HCT116 (cell line): Measurements from ENCODE around the gene DHX58. TPM values are rescaled to one million over a fixed set of nuclear protein-coding genes. Genes with fewer than 3 reads are reported as not detected.

Source experiments
- ATAC-seq: fragments of 200-7000 bp; cut with Tn5 transposase; 2 replicates; pipeline ENCODE4 v1.9.1; 2020; ENCODE audit warnings: mild to moderate bottlenecking, moderate library complexity
- BruUV-seq: library from RNA; stranded (reverse); fragments of 400-500 nt; replicated peaks from 2 replicates; lab custom pipeline; 2021; lab: Mats Ljungman, UMichigan
- CTCF ChIA-PET: fragments of 300-600 bp; sonication (Branson Sonifier 250); formaldehyde crosslinking; loops from one replicate; lab custom pipeline; 2021; ENCODE audit warnings: antibody characterized with exemption; lab: Charles Lee
- POLR2A ChIA-PET: fragments of 300-600, 350-600 bp; sonication (Branson Sonifier 250); formaldehyde crosslinking; loops from one replicate; lab custom pipeline; 2021; ENCODE audit warnings: antibody characterized with exemption; lab: Charles Lee
- RAD21 ChIA-PET, 2 experiments: fragments of 300-600 bp; sonication (Branson Sonifier 250); formaldehyde crosslinking; loops; one replicate each; lab custom pipeline; 2023; ENCODE audit warnings: low total read pairs in 2 of 2; ENCODE audit not compliant: uncharacterized antibody in 2 of 2, unreplicated experiment in 2 of 2, low non-redundant PET in 1 of 2; lab: Charles Lee
- DNase-seq: peaks from one replicate; pipeline ENCODE4 v3.0.0-alpha.2; 2010; ENCODE audit warnings: low read depth, low spot score
- H2AFZ ChIP-seq: fragments of 200-600 bp; shearing (Covaris generic), sonication (generic); 2 replicates; pipeline ENCODE4 v1.6.1; 2017; ENCODE audit warnings: low read depth, mixed run types, mixed read lengths, antibody characterized with exemption, low read length; ENCODE audit not compliant: poor library complexity, severe bottlenecking
- H3K27ac ChIP-seq: 2 replicates; pipeline ENCODE4 v1.5.1; 2012; ENCODE audit warnings: low read depth, low read length
- H3K27me3 ChIP-seq: fragments of 200-600 bp; sonication (generic); 2 replicates; pipeline ENCODE4 v1.6.1; 2016; ENCODE audit warnings: mixed run types, low read length, mixed read lengths; ENCODE audit not compliant: insufficient read depth
- H3K36me3 ChIP-seq, 2 experiments: fragments of 200-500 bp in 1 of 2; fragments of 200-600 bp in 1 of 2; sonication (Bioruptor generic) in 1 of 2; sonication (generic) in 1 of 2; 2 replicates each; pipeline versions ENCODE4 v1.5.1 to v1.6.1; 2014 to 2016; ENCODE audit warnings: low read length in 2 of 2, inconsistent platforms in 1 of 2, mixed read lengths in 1 of 2, mixed run types in 1 of 2; ENCODE audit not compliant: insufficient read depth in 2 of 2, control insufficient read depth in 1 of 2
- H3K4me1 ChIP-seq, 2 experiments: fragments of 200-600 bp in 1 of 2; sonication (generic) in 1 of 2; 2 replicates each; pipeline versions ENCODE4 v1.5.1 to v1.6.1; 2012 to 2017; ENCODE audit warnings: low read length in 2 of 2, inconsistent platforms in 1 of 2, mild to moderate bottlenecking in 1 of 2, mixed read lengths in 1 of 2, mixed run types in 1 of 2, moderate library complexity in 1 of 2; ENCODE audit not compliant: insufficient read depth in 2 of 2, control insufficient read depth in 1 of 2
- H3K4me2 ChIP-seq: fragments of 200-600 bp; sonication (generic); 2 replicates; pipeline ENCODE4 v1.6.1; 2017; ENCODE audit warnings: mixed run types, low read length, mixed read lengths
- H3K4me3 ChIP-seq, 2 experiments: fragments of 200-600 bp in 1 of 2; sonication (generic) in 1 of 2; replicated peaks in 1 of 2; 2 replicates each; pipeline ENCODE4 v1.5.1; 2011 to 2016; ENCODE audit warnings: low read length in 2 of 2, control low read depth in 1 of 2, low read depth in 1 of 2, mild to moderate bottlenecking in 1 of 2, mixed read lengths in 1 of 2, mixed run types in 1 of 2
- H3K79me2 ChIP-seq: fragments of 200-600 bp; sonication (generic); 2 replicates; pipeline ENCODE4 v1.6.1; 2017; ENCODE audit warnings: mild to moderate bottlenecking, mixed run types, low read length, moderate library complexity, mixed read lengths; ENCODE audit not compliant: insufficient read depth
- H3K9ac ChIP-seq: fragments of 200-600 bp; sonication (generic); 2 replicates; pipeline ENCODE4 v1.6.1; 2016; ENCODE audit warnings: low read length, mixed read lengths
- H3K9me2 ChIP-seq: fragments of 200-600 bp; sonication (generic), shearing (Covaris generic); 2 replicates; pipeline ENCODE4 v1.6.1; 2017; ENCODE audit warnings: mixed run types, mild to moderate bottlenecking, moderate library complexity; ENCODE audit not compliant: insufficient read depth
- H3K9me3 ChIP-seq, 2 experiments: fragments of 200-500 bp in 1 of 2; fragments of 200-600 bp in 1 of 2; sonication (Bioruptor generic) in 1 of 2; sonication (generic) in 1 of 2; 2 replicates each; pipeline ENCODE4 v1.6.1; 2014 to 2017; ENCODE audit warnings: low read length in 2 of 2, mixed read lengths in 2 of 2, inconsistent platforms in 1 of 2, low read depth in 1 of 2, mild to moderate bottlenecking in 1 of 2, mixed run types in 1 of 2, moderate library complexity in 1 of 2; ENCODE audit not compliant: control insufficient read depth in 1 of 2, insufficient read depth in 1 of 2
- H4K20me1 ChIP-seq: fragments of 200-600 bp; sonication (generic), shearing (Covaris generic); 2 replicates; pipeline ENCODE4 v1.6.1; 2017; ENCODE audit warnings: mixed run types, mild to moderate bottlenecking, moderate library complexity; ENCODE audit not compliant: insufficient read depth
- CEBPB ChIP-seq: IDR thresholded peaks from 2 replicates; pipeline ENCODE4 v1.6.1; 2012; ENCODE audit warnings: low read depth
- EGR1 ChIP-seq: IDR thresholded peaks from 2 replicates; pipeline ENCODE4 v1.6.1; 2012; ENCODE audit warnings: low read depth
- EZH2phosphoT487 ChIP-seq: fragments of 200-600 bp; IDR thresholded peaks from 2 replicates; pipeline ENCODE4 v1.6.1; 2018; ENCODE audit warnings: antibody characterized with exemption, borderline replicate concordance
- POLR2AphosphoS5 ChIP-seq: IDR thresholded peaks from 2 replicates; pipeline ENCODE4 v1.6.1; 2011; ENCODE audit warnings: mild to moderate bottlenecking, low read depth, low read length, moderate library complexity
- SIN3A ChIP-seq: IDR thresholded peaks from 2 replicates; pipeline ENCODE4 v1.6.1; 2012; ENCODE audit warnings: low read depth
- SP1 ChIP-seq: IDR thresholded peaks from 2 replicates; pipeline ENCODE4 v1.6.1; 2012; ENCODE audit warnings: low read depth
- SRF ChIP-seq: IDR thresholded peaks from 2 replicates; pipeline ENCODE4 v1.6.1; 2012; ENCODE audit warnings: low read depth
- TCF7L2 ChIP-seq: IDR thresholded peaks from 2 replicates; pipeline ENCODE4 v1.7.0; 2011; ENCODE audit warnings: borderline replicate concordance, inconsistent platforms; ENCODE audit not compliant: insufficient read depth, insufficient read length; ENCODE audit errors: extremely low read depth
- ZFX ChIP-seq: fragments of 450-650 bp; IDR thresholded peaks from 2 replicates; pipeline ENCODE4 v1.6.1; 2017
- ZNF274 ChIP-seq: fragments of 200-500 bp; sonication (Bioruptor generic); IDR thresholded peaks from 2 replicates; pipeline ENCODE4 v1.6.1; 2014; ENCODE audit warnings: mild to moderate bottlenecking, low read depth, low read length, inconsistent platforms
- intact Hi-C: fragments of 100-400 bp; cut with micrococcal nuclease; formaldehyde crosslinking; loops from 2 replicates; pipeline ENCODE4 v1.10.0; 2022
- total RNA-seq: library from RNA; stranded (reverse); gene quantifications from one replicate; pipeline ENCODE4 v1.2.1, GENCODE V29; 2021; ENCODE audit not compliant: unreplicated experiment
- TF ChIP-seq, protein P1 (sequence below): IDR thresholded peaks from 2 replicates; pipeline ENCODE4 v1.6.1; 2011; ENCODE audit warnings: mild to moderate bottlenecking, low read length, moderate library complexity; ENCODE audit not compliant: insufficient replicate concordance; ENCODE audit errors: extremely low read depth
- TF ChIP-seq, protein P2 (sequence below), 3 experiments: fragments of 200-600 bp in 1 of 3; sonication (generic) in 1 of 3; IDR thresholded peaks in 2 of 3; conservative IDR thresholded peaks in 1 of 3; 2 replicates each; pipeline ENCODE4 v1.5.1; 2012 to 2017; ENCODE audit warnings: low read depth in 2 of 3, low read length in 2 of 3, antibody characterized with exemption in 1 of 3, borderline replicate concordance in 1 of 3, control low read depth in 1 of 3, mild to moderate bottlenecking in 1 of 3, mixed read lengths in 1 of 3, mixed run types in 1 of 3, moderate library complexity in 1 of 3; ENCODE audit not compliant: insufficient read depth in 1 of 3
- TF ChIP-seq, protein P3 (sequence below): IDR thresholded peaks from 2 replicates; pipeline ENCODE4 v1.6.1; 2012

DHX58 gene
- total RNA-seq, 1 experiment from 2014 or later: 1.2 TPM

DNA sequence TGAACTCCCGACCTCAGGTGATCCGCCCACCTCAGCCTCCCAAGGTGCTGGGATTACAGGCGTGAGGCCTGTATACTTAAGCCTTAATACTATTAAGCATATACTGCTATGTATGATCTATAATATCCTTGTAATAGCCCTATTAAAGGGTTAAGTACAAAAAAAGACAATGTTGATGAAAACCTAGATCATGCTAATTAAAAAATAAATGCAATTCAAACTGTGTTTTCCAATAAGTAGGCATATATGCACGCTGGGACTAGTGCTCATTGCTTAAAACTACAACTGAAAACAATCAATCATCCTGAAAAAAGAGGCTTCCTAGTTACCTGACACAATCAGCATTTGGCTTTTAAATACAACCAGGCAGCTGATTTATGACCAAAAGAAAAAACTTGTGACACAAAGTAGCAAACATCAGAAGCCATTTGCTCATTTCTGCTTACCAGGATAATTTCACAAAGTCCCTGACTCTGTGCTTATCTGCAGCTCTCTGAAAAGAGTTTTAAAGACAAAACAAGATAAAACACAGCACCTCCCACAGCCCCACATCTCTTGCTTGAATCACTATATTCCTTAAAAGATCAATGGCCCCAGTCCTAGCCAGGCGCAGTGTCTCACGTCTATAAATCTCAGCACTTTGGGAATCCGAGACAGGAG is 25.3 kb downstream of the DHX58 start:
- Histone ChIP-seq H3K4me2 (no peak overlapping the region), H3K9me2 (no peaks in the 10 kb centered on the region)
- POLR2A ChIA-PET: no interaction called here
- TF ChIP-seq, protein P1, sequence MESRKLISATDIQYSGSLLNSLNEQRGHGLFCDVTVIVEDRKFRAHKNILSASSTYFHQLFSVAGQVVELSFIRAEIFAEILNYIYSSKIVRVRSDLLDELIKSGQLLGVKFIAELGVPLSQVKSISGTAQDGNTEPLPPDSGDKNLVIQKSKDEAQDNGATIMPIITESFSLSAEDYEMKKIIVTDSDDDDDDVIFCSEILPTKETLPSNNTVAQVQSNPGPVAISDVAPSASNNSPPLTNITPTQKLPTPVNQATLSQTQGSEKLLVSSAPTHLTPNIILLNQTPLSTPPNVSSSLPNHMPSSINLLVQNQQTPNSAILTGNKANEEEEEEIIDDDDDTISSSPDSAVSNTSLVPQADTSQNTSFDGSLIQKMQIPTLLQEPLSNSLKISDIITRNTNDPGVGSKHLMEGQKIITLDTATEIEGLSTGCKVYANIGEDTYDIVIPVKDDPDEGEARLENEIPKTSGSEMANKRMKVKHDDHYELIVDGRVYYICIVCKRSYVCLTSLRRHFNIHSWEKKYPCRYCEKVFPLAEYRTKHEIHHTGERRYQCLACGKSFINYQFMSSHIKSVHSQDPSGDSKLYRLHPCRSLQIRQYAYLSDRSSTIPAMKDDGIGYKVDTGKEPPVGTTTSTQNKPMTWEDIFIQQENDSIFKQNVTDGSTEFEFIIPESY: no peak
- no peak for TF ChIP-seq TCF7L2
- no peak for TF ChIP-seq EGR1
- TF ChIP-seq, protein P2, sequence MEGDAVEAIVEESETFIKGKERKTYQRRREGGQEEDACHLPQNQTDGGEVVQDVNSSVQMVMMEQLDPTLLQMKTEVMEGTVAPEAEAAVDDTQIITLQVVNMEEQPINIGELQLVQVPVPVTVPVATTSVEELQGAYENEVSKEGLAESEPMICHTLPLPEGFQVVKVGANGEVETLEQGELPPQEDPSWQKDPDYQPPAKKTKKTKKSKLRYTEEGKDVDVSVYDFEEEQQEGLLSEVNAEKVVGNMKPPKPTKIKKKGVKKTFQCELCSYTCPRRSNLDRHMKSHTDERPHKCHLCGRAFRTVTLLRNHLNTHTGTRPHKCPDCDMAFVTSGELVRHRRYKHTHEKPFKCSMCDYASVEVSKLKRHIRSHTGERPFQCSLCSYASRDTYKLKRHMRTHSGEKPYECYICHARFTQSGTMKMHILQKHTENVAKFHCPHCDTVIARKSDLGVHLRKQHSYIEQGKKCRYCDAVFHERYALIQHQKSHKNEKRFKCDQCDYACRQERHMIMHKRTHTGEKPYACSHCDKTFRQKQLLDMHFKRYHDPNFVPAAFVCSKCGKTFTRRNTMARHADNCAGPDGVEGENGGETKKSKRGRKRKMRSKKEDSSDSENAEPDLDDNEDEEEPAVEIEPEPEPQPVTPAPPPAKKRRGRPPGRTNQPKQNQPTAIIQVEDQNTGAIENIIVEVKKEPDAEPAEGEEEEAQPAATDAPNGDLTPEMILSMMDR (IDR thresholded peaks at IDR 0.05 in 2 of 3, conservative IDR thresholded peaks at IDR 0.05 in 1 of 3; ENCODE audit: borderline replicate concordance in 1 of 3, insufficient read depth in 1 of 3, low read depth in 2 of 3, low read length in 2 of 3): no peak
- TF ChIP-seq, protein P3, sequence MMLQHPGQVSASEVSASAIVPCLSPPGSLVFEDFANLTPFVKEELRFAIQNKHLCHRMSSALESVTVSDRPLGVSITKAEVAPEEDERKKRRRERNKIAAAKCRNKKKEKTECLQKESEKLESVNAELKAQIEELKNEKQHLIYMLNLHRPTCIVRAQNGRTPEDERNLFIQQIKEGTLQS: no peak
- no peak for TF ChIP-seq SP1
- no peak for TF ChIP-seq SIN3A
- TF ChIP-seq ZFX: no peak
- TF ChIP-seq CEBPB: no peak
- no peak for TF ChIP-seq ZNF274
- no peak for TF ChIP-seq POLR2AphosphoS5
- no peak for TF ChIP-seq EZH2phosphoT487
- TF ChIP-seq SRF: no peak
- TF ChIP-seq, all 23 proteins: peak for 0
- H3K4me1 ChIP-seq: peaks cover 15 to 30% of the 10 kb centered on the region in 2 experiments; a peak in 3 of 4 replicates
- H4K20me1 ChIP-seq: no peaks in the 10 kb centered on the region
- no peaks in the 10 kb centered on the region for H3K9me3 ChIP-seq
- peak overlapping the region; percentile 19 for H2AFZ ChIP-seq
- H3K27ac ChIP-seq: no peak overlapping the region
- ChIA-PET CTCF (interaction anchor here (0.8 kb wide), 1 partner anchor 13 kb away, joined by 3 read pairs; no protein-coding TSS in a partner anchor), RAD21 (no interaction called here)
- BruUV-seq: no TSS peak
- H3K4me3 ChIP-seq: no peak overlapping the region
- no peaks in the 10 kb centered on the region for H3K27me3 ChIP-seq
- no peak for ATAC-seq
- H3K79me2 ChIP-seq: no peaks in the 10 kb centered on the region
- intact Hi-C loops: no loop called here
- no peak for DNase-seq
- no peak overlapping the region for H3K9ac ChIP-seq
- no peaks in the 10 kb centered on the region for H3K36me3 ChIP-seq
